Bronchus fibroblast of lung (primary cell): ENCODE data around the gene ARL8A. TPM values are rescaled to one million over a fixed set of nuclear protein-coding genes. Genes with fewer than 3 reads are reported as not detected.

Experiments
- total RNA-seq: library from RNA; depleted of rRNA; stranded (reverse); fragments of >200 nt; gene quantifications from 2 replicates; pipeline ENCODE4 v1.2.3, GENCODE V29; 2015

ARL8A gene
- total RNA-seq: 17.7 and 25.2 TPM in 2 replicates

GRCh38 chr1:202144402-202145067 is at the start of gene ARL8A:
Gene ARL8A (minus strand): TSS chr1:202144737. CDS start chr1:202144572, 165 bp downstream.

GRCh38 chr1:202193614-202194327 is 49.2 kb upstream of the ARL8A start, which contains the start of gene LGR6:
Gene LGR6 (plus strand): TSS chr1:202193799. CDS start chr1:202193990, 191 bp downstream.

GRCh38 chr1:202160377-202160940 is 15.9 kb upstream of the ARL8A start, which contains the start of gene PTPN7:
Gene PTPN7 (minus strand): TSS chr1:202160602. CDS start chr1:202159402, 1,200 bp downstream.

GRCh38 chr1:202122639-202123335 is 21.8 kb downstream of the ARL8A start, which contains the start of gene GPR37L1:
Gene GPR37L1 (plus strand): TSS chr1:202122917. CDS start chr1:202122964, 47 bp downstream.

Other genes starting within 250 kb of the ARL8A start
- 2.2 and 2.4 TPM in 2 replicates for gene LMOD1, start 198.2 kb downstream of the ARL8A start, total RNA-seq
- gene TIMM17A, start 189.2 kb downstream of the ARL8A start, total RNA-seq: 48.5 and 51.6 TPM in 2 replicates
- 66.7 and 70.5 TPM in 2 replicates for gene RNPEP, start 162.1 kb downstream of the ARL8A start, total RNA-seq
- gene ELF3, start 134.2 kb downstream of the ARL8A start, total RNA-seq: under 0.01 and 0.17 TPM in 2 replicates
- gene GPR37L1, start 21.8 kb downstream of the ARL8A start, total RNA-seq: not detected in 2 replicates
- not detected in 2 replicates for gene PTPN7, start 15.9 kb upstream of the ARL8A start, total RNA-seq
- under 0.01 TPM in 1 of 2 replicates, not detected in the other for gene LGR6, start 49.1 kb upstream of the ARL8A start, total RNA-seq
- 129 and 133 TPM in 2 replicates for gene UBE2T, start 197.2 kb upstream of the ARL8A start, total RNA-seq
- gene PPP1R12B, start 204.0 kb upstream of the ARL8A start, total RNA-seq: 1.0 and 1.5 TPM in 2 replicates